Measurements from ENCODE around the gene TBC1D8.

The TBC1D8 gene

DNA sequence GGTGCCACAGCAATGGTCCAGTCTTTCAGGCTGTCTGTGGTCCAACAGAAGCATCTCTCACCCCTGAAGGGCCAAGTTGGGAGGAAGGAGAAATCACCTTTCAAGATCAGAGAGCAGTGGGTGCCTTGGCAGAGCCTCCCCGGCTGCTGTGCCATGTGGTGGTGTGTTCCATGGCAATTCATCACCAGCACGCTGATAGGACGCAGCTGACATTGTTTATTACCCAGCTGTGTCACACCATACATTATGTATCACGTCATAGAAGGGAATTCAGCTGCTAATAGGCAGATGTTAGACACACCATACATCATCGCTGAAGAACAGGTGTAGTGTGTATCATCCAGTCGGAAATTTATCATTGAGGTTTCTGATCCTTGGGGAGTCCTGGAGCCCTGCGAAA lies 178.7 kb downstream of the TBC1D8 start:
- DNase-seq: no peak

DNA sequence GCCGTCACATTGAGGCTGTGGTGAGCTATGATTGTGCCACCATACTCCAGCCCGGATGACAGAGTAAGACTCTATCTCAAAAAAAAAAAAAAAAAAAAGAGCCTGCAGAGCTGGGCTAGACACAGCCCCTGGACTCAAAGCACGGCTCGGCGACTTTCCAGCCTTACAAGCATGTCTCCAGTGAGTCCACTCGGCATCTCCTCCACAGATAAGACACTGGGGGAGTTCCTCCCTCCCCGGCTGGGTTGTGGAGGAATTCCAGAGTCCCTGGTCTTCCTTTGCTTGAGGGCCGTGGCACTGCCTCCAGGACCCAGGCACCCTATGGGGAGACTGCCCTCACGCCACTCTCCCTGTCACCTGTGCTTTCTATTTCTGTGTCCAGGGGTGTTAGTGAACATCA lies 180.0 kb downstream of the TBC1D8 start:
- DNase-seq: no peak

DNA sequence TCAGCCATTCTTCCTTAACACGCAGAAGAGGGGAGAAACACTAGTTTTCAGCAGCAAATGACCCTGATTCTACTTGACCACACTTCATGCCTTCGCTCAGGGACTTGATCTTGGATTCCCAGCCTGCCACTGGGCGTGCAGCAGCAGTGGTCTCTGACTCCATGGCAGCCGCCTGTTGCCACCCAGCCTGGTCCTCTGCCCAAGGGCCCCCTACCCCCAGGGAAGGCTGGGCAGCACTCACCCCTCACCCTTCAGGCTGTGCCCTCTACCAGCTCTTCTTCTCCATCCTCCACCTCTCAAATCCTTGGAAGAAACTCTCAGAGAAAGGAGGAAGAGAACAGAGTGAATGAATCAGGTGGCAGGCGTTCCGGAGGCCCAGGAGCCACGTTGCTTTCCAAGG lies 181.2 kb downstream of the TBC1D8 start:
- no peak for DNase-seq

DNA sequence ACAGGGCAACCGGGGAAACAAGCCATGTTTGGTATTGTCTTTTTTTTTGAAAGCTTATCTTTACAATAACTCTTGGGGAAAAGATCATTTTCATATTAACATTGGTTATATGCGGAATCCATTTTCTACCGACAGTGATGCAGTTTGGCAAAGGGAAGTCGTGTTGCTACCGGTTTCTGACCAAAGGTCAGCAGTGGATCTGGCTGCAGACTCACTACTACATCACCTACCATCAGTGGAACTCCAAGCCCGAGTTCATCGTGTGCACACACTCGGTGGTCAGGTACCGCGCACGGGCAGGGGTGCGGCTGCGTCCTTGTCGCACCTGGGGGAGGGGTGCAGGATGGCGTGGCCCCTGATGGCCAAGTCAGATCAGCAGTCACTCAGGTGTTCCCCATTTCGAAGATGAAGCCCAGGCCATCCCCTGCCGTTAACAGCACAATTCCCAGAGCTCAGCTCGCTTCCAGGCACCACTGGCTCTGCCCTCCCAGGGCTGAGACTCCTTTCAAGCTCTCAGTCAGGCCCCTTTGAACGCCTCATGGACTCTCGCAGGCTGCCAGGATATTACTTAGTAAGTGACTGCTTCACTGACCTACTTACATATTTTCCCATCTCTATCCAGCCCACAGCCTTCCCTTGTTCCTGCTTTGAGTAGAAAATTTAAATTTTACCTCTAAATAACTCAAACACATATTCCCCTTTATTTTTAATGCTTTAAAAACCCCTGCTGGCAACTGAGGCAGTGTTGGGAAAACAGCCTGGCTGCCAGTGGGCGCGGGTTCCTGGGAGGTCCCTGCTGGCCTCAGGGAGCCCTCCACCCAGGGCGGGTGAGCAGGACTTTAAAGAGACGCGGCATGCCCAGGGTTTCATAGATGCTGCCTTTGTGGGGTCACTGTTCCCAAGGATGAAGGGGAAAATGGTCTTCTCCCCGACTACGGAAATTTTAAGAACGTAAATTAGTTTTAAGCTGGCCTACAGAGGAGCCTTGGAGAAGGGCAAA lies 182.7 kb downstream of the TBC1D8 start:
- DNase-seq: no peak

DNA sequence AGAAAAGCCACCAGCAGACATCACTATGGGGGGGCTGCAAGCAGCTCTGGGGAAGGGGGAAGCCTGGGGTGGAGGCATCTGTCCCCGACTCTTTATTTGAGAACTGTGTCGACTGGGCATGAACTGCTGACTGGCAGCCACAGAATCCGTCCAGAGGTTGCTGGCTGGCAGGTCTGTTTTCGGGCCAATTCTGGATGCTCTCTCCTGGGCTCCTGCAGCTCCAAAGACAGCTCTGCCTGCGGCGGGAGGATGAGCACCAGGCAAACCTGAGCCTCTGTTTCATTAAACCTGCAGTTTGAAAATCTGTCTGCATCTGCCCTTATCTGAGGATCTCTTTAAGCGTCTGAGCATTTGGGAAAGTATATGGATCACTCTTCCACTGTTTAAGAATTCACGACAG lies 183.5 kb downstream of the TBC1D8 start:
- no peak for DNase-seq

DNA sequence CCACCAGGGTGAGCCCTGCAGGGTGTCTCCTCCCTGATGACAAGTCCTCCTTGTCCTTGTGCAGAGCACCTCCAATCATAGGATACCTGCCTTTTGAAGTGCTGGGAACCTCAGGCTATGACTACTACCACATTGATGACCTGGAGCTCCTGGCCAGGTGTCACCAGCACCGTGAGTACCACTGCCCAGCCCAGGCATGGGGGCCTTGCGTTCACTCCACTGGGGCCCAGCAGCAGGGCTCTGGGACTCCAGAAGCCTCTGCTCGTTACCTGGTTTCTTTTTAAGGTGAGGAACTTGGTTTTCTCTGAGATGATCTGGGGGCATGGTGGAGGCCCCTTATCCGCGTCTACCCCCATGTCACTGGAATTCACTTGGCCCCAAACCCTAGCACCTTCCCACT lies 185.6 kb downstream of the TBC1D8 start:
- no peak for DNase-seq

DNA sequence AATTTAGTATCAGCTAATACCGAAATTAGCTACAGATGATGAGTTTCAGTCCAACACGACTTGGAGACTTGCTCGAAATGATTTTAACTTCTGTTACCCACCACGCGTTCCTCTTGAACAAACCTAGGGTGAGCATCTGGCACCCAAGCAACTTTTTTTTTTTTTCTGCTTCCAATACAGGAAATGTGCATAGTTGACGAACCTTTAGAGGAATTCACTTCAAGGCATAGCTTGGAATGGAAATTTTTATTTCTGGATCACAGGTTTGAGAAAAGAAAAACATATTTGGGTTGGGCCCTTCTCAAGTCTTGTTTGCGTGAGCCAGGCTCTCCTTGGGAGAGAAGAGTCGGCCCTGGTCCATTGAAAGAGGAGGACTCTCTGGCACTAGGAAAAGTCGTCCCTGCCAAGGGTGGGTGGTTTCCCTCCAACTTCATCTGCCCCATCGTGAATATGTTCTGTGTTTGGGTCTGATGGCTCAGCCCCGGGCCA lies 186.5 kb downstream of the TBC1D8 start:
- DNase-seq: no peak

DNA sequence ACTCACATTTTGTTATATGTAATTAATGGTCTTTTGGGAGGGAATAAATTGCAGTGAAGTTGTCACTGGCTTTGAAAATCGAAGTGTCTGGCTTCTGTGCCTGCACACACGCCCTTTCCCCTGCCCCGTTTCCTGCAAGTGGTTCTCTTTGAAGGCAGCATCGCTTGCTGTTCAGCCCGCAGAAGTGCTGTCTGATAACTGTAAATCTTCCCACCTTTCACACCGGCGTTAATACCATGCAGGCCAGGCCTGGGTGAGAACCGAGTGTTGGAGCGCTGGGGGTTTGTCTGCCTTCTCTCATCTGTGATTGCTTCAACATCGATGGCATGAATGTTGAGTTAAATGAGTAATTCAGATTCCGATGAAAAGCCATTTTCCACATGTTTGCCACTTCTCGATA lies 187.0 kb downstream of the TBC1D8 start:
- DNase-seq: no peak

DNA sequence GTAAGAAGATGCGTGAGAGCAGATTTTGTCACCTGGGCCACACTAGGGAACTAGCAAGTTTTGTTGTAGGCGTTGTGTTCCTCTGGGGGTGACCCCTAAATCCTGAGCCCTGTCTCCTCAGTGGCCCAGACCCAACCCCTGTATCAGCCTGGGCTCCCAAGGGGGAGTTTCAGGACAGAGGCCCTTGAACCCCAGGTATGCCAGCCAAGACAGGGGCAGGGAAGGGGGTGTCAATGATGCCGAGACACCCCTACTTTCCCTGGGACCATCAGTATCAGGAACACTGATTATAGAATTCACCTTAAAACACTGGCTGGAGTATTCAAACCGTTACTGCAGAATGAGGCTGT lies 188.2 kb downstream of the TBC1D8 start:
- no peak for DNase-seq

DNA sequence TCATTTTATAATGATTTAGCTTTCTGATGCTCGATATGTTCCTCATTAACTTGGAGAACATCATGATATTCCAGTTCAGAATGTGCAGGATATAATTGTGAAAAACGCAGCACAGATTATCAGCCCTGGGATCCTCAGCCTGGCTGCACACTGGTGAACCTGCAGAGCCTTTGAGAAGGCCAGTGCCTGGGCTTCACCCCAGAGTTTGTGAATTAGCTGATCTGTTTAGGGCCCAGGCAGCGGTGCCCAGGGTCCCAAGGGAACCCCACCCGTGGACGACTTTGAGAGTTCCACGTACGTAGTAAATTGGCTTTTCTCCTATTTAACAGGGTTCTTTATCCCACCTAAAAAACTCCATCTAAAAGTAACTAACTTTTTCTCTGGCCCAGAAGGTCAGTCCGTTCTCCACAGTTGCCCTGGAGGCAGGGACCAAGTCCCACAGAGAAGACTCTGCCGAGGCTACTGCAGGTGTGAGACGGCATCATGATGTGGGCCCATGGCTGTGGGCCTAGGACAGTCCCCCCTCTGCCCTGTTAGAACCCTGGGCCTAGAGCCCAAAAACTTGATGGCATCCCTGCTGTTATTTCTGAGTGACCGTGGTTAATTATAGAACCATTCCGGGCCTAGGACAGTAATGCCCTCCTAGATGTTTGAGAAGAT lies 188.7 kb downstream of the TBC1D8 start:
- no peak for DNase-seq

DNA sequence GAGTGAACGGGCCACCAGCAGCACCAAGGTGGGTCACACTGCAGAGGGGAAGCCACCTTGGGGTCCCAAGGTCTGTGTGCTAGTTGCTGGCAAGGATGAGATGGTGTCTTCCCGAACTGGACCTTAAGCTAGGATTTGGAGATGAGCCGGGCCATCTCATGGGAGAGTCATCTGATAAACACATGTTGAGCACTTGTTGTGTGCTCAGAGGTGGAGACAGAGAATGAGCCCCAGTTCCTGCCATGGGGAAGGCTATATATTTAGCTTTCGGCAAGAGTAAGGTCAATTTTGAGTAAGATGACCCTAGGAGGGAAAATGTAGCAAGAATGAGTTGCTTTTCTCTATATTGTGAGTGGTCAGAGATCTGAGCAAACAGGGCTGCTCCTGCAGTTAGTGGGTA lies 190.5 kb downstream of the TBC1D8 start:
- DNase-seq: no peak

DNA sequence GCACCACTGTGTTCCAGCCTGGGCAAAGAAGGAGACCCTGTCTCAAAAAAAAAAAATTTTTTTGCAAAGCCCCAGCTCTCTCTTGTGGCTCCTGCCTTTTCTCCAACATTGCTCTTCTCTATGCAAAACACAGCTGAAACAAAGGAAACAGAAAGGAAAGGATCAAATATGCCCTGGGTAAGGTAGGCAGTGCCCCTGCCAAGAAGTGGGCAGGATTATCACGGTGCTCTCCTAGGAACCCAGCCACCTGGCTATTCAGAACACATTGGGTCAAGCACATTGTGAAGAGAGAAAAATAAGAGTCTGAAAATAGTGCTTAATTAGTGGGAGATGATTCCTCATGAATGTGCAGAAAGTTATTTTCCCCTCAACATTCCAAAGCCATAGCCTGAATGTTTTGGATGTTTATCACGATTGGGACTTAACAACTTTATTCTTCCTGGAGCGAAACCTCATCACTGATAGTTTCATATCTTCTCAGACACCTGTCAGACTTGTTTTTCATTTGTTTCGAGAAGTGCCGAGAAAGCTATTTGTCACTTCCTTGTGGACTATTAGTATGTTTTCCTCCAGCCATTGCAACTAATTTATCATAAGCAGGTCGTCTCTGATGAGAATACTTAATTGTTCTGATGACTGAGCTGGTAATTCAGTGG lies 191.8 kb downstream of the TBC1D8 start:
- DNase-seq: no peak

DNA sequence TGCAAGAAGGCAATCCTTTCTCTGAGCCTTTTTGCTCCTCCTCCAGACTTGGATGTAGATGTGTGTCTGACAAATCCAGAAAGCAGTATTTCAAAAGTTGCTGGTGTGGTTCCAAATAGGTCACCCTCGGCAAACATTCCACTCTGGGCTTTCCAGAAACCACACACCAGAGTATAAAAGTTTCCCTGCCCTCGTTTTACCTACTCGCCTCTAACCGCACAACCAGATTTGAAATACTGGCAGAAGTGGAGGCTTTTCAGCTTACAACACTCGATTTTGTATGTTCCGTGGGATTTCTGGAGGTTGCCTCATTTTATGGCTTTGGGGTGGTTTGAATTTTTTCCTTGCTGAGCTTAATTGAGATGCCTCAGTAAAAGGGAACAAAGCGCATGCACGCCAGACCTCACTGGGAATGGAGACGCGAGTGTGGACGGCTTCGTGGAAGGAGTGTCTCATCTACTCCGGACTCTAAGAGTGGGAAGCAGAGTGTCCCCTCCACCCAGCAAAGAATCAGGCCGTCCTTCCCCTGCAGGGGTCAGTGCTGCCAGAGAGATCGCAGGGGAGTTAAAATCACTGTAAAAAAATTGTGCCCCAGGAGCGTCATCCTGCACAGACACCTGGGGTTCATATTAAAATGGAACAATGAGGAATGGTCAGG lies 193.1 kb downstream of the TBC1D8 start:
- no peak for DNase-seq

All from stimulated activated CD4-positive, alpha-beta T cell treated with anti-CD3 and anti-CD28 coated beads, Interleukin-12 subunit alpha, Interleukin-12 subunit beta, amount 100 ng/mL, for 4 hours (primary cell).